HG02840 (cell line): ENCODE results near the gene HEATR5A.
"Not testable (repeated sequence)": the region's sequence is repeated elsewhere in the genome, so short reads cannot be mapped to it uniquely, and the experiment has no call there.

Experiments used
- ATAC-seq: cut with Tn5 transposase; IDR thresholded peaks from one replicate; pipeline ENCODE4 v1.9.1; 2021; ENCODE audit warnings: mild to moderate bottlenecking, moderate library complexity, moderate number of reproducible peaks; ENCODE audit not compliant: unreplicated experiment, low FRiP score

HEATR5A gene

DNA sequence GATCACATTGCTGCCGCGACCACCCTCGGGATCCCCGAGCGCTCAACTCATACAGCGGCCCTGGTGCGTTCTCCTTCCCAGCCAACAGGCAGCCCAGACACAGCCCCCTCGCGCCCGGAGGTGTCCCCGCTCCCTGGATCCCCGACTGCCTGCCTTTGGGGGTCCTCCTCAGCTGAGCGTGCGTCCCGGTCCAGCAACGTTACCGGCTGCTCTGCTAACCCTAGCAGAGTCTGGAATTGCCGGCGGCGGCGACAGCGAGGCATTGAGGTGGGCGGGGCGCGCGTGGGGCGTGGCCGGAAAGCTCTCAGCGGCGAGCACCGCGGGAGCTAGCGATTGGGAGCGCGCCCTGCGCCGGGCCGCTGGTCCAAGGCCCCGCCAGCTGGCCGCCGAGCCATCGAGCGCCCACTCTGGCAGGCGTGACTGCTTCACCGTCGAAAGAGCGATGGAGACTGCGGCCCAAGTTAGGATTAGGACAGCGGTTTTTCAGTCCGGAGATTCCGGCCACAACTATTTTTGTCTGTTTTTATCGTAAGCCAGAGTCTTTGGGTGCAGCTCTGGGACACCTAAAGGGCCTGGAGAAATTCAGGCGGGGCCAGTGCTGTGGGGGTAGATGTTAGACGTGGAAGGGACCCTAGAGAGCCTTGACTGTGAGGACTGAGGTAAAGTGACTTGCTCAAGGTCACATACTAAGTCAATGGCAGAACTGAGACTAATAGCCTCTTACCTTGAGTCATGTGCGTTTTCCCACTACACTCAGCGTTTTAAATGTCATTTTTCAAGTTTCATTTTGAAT is at the start of gene HEATR5A:
TSS of gene HEATR5A (minus strand) at position 232 of the 793 bp plus-strand sequence. CDS start 17,575 bp downstream, outside the sequence.
- ATAC-seq = peak; percentile 96

- no peak for ATAC-seq
These were observed 46.2 kb upstream of the HEATR5A start for GRCh38 chr14:31466554-31466953.

- ATAC-seq = no peak
These were observed 44.8 kb upstream of the HEATR5A start for GRCh38 chr14:31465111-31465510.

- ATAC-seq = not testable (repeated sequence)
These were observed 42.1 kb upstream of the HEATR5A start for GRCh38 chr14:31462450-31462849.

- ATAC-seq = no peak
These were observed 41.2 kb upstream of the HEATR5A start for GRCh38 chr14:31461545-31461944.

- ATAC-seq = no peak
These were observed 37.6 kb upstream of the HEATR5A start for GRCh38 chr14:31457665-31458659.

DNA sequence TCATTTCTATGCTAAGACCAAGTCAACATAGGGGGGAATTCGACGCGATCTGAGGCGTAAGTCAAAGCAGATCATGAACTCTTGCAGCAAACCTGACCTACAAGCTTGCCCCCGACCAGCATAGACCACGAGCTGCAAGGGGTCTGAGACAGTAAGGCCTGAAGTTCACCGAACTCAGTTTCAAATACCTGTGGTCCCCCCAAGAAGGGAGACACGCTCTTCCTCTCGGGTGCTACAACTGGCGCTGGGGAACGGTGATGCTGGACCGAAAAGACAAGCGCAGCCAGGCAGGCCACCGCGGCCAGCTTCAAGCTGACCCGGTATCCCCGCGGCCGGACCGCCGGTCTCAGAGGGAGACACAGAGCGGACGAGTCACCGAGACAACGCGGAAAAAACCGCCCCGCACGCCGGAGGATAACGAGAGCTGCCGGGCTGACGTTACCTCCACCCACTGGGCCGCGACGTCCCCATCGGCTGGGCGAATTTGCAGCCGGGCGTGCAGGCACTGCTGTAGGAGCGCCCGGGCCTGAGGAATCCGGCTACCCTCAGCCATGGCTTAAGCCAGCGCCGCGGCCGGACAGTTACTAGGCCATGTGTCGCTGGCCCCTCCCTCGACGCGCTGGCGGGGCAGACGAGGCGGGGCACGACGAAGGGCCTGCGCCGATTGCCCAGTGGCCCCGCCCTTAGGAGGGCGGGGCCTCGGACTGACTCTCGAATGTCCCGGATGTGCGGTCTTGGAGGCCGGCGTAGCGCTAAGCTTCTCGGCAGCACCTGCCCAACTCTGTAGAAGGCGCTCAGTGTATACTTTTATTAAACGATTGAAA is 36.7 kb upstream of the HEATR5A start, which contains the start of gene DTD2:
TSS of gene DTD2 (minus strand) at position 666 of the 824 bp plus-strand sequence. CDS start at position 553, 113 bp downstream.
- ATAC-seq = peak; percentile 99

- ATAC-seq = no peak
These were observed 29.7 kb upstream of the HEATR5A start for GRCh38 chr14:31449971-31450610.

GRCh38 chr14:31449136-31449535 is 28.8 kb upstream of the HEATR5A start:
- no peak for ATAC-seq

GRCh38 chr14:31445703-31446102 is 25.4 kb upstream of the HEATR5A start:
- no peak for ATAC-seq

- no peak for ATAC-seq
These were observed 21.9 kb upstream of the HEATR5A start for GRCh38 chr14:31442284-31442683.

DNA sequence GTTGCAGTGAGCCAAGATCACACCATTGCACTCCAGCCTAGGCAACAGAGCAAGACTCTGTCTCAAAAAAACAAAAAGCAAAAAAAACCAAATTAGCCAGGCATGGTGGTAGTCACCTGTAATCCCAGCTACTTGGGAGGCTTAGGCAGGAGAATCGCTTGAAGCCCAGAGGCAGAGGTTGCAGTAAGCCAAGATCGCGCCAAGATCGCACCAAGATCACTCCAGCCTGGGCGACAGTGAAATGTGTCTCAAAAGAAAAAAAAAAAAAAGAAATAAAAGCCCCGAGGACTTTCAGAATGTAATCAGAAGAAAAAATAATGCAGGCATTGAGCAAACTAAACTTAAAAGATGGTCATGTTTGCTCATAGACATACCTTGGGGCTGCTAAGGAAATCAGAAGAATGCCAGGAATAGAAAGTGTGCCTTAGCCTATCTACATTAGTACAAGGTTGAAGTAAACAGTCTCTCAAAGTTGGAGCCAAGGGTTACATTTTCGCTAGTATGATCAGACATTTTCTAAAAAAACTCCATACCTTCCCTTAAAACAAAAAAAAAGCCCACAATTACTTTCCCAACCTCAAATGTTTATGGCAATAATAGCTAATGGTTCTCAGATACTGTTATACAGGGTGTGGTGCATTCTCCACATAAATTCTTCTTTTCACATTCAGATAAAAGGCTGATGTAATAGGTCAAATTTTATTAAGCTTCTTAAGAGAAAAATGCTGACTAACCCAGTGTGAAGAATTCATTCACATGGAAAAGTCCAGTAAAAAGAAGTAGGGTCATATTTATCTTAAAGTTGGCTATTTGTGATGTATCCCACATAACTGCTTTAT is 21.1 kb upstream of the HEATR5A start:
- no peak for ATAC-seq

DNA sequence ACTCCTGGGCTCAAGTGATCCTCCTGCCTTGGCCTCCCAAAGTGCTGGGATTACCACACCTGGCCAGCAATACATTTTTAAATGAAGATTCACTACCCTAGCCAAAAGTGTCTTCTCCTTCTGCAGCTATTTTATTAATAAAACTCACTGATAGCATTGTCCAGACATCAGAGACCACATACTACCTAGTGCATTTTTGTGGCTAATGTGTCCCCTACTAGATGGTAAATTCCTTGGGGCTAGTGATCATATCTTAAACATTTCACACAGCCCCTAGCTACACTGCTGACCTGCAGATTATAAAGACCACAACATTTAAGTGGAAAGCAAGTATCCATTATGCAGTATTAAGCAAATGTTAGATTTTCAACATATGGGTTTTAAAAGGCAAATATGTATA is 19.9 kb upstream of the HEATR5A start:
- ATAC-seq = no peak

GRCh38 chr14:31439561-31439960 is 19.2 kb upstream of the HEATR5A start:
- no peak for ATAC-seq

DNA sequence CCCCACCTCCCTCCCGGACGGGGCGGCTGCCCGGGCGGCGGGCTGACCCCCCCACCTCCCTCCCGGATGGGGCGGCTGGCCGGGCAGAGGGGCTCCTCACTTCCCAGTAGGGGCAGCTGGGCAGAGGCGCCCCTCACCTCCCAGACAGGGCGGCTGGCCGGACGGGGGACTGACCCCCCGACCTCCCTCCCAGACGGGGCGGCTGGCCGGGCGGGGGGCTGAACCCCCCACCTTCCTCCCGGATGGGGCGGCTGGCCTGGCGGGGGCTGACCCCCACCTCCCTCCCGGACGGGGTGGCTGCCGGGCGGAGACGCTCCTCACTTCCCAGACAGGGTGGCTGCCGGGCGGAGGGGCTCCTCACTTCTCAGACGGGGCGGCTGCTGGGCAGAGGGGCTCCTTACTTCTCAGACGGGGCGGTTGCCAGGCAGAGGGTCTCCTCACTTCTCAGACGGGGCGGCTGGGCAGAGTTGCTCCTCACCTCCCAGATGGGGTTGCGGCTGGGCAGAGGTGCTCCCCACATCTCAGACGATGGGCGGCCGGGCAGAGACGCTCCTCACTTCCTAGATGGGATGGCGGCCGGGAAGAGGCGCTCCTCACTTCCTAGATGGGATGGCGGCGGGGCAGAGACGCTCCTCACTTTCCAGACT is 16.8 kb upstream of the HEATR5A start:
- not testable (repeated sequence) for ATAC-seq

DNA sequence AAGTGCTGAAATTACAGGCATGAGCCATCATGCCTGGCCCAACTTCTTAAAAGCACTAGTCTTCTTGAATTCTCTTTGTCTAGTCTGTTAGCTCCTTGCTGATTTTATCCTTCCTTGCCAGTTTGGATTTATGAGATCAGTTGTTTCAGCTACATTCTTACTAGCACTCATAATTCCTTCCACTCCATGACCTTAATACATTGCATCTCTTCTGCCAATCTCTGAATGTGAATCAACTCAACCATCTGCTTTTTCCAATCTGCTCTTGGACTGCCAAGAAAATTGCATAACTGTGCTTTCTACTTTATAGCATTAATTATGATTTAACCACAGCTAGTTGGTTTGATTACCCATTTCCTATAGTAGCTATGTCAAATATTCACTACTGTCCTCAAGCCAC is 14.9 kb upstream of the HEATR5A start:
- no peak for ATAC-seq

- ATAC-seq = no peak
These were observed 10.4 kb upstream of the HEATR5A start for GRCh38 chr14:31430634-31431264.

DNA sequence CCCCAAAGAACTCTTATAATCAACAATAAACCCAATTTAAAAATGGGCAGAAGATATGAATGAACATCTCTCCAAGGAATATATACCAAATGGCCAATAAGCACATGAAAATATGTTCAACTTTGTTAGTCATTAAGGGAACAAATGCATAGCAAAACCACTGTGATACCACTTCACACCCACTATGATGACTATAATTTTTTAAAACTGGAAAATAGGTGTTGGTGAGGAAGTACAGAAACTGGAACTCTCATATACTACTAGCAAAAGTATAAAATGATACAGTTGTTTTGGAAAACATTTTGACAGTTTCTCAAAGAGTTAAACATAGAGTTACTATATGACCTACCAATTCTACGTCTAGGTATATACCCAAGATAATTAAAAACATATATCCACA is 9.4 kb upstream of the HEATR5A start:
- no peak for ATAC-seq
